Keratinocyte (primary cell): ENCODE results near the gene HAT1.

ENCODE experiments used
- EZH2 ChIP-seq: IDR thresholded peaks from one replicate; pipeline ENCODE4 v1.6.1; 2012; ENCODE audit warnings: inconsistent platforms, mild to moderate bottlenecking, low read length, moderate library complexity
- TF ChIP-seq, protein P1 (sequence below), 3 experiments: IDR thresholded peaks in 1 of 3; conservative IDR thresholded peaks in 1 of 3; optimal IDR thresholded peaks in 1 of 3; 2 replicates in 2 of 3; 3 replicates in 1 of 3; pipeline versions ENCODE3 to v1.5.1; 2011; ENCODE audit warnings: low read length in 3 of 3, mild to moderate bottlenecking in 3 of 3, moderate library complexity in 2 of 3, control low read depth in 1 of 3, inconsistent platforms in 1 of 3; ENCODE audit not compliant: insufficient read depth in 2 of 3; ENCODE audit errors: extremely low read depth in 1 of 3

GRCh38 chr2:171919453-171919852 lies 2.8 kb upstream of the HAT1 start:
- TF ChIP-seq, protein P1, sequence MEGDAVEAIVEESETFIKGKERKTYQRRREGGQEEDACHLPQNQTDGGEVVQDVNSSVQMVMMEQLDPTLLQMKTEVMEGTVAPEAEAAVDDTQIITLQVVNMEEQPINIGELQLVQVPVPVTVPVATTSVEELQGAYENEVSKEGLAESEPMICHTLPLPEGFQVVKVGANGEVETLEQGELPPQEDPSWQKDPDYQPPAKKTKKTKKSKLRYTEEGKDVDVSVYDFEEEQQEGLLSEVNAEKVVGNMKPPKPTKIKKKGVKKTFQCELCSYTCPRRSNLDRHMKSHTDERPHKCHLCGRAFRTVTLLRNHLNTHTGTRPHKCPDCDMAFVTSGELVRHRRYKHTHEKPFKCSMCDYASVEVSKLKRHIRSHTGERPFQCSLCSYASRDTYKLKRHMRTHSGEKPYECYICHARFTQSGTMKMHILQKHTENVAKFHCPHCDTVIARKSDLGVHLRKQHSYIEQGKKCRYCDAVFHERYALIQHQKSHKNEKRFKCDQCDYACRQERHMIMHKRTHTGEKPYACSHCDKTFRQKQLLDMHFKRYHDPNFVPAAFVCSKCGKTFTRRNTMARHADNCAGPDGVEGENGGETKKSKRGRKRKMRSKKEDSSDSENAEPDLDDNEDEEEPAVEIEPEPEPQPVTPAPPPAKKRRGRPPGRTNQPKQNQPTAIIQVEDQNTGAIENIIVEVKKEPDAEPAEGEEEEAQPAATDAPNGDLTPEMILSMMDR (optimal IDR thresholded peaks at IDR 0.05 in 1 of 3, IDR thresholded peaks at IDR 0.05 in 1 of 3, conservative IDR thresholded peaks at IDR 0.05 in 1 of 3; ENCODE audit: extremely low read depth in 1 of 3, insufficient read depth in 2 of 3, low read length in 3 of 3), result no peak
- TF ChIP-seq EZH2, result no peak
